PC-9 (cell line): Measurements from ENCODE around the gene MOV10.

Experiments
- CTCF ChIP-seq: fragments of 200-600 bp; sonication (generic); conservative IDR thresholded peaks from 2 replicates; pipeline ENCODE4 v1.6.1; 2017; ENCODE audit warnings: mixed run types, antibody characterized with exemption, mild to moderate bottlenecking, moderate library complexity
- EZH2 ChIP-seq: fragments of 200-600 bp; sonication (generic); IDR thresholded peaks from 2 replicates; pipeline ENCODE4 v1.8.0; 2017; ENCODE audit warnings: antibody characterized with exemption, low read depth

- no peak for TF ChIP-seq CTCF
- TF ChIP-seq EZH2, result no peak
Measured at GRCh38 chr1:112686835-112687234, 12.4 kb downstream of the MOV10 start.
